Measurements from ENCODE around the gene NOP14. TPM values are rescaled to one million over a fixed set of nuclear protein-coding genes. Genes with fewer than 3 reads are reported as not detected.
"Not testable (repeated sequence)": the region's sequence is repeated elsewhere in the genome, so short reads cannot be mapped to it uniquely, and the experiment has no call there.

Gene NOP14
- 32.5 and 45.2 TPM in 2 replicates for total RNA-seq (2014; rRNA removed; shearing (Covaris generic); ENCODE audit: low replicate concordance)

DNA sequence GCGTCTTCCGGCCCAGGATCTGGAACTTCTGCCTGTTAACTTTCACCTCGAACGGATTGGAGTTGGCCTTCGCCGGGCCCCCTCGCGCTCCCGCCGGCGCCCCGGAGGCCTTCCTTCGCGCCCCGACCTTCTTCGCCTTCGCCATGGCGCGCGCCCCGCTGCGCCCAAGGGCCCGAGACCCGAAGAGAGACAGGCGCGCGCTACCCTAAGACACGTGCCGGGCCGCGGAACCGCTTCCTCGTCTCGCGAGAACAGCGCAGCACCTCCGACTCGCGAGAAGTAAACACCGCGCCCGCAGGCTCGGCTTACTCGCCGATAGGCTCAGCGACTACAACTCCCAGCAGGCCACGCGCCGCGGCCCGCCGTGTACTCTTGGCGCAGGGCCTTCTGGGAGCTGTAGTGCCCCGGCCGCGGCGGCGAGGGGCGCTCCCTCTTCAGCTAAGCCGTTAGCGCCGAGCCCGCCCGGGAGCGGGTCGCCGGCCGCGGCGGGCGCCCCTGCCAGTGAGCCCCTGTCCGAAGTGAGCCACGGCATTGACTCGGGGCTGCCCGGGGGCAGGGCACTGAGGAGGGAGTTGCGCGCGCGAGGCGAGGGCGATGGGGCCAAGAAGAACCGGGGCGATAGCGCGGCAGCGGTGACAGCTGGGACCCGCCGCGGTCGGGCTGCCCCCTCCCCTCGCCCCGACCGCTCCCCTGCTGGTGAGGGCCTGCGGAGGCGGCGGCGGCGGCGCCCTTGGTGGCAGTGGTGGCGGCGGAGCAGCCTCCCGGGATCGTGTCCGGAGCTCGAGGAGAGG lies at the start of gene NOP14, which contains the start of gene GRK4:
TSS of gene NOP14 (minus strand) at position 232 of the 791 bp plus-strand sequence. CDS start at position 145, 87 bp downstream.
TSS of gene GRK4 (plus strand) at position 397 of the 791 bp plus-strand sequence. CDS start 500 bp downstream, outside the sequence.
- no peaks in the 10 kb centered on the region for H3K9me3 ChIP-seq
- peak; percentile 95 for DNase-seq
- no peaks in the 10 kb centered on the region for H3K27me3 ChIP-seq
- H3K36me3 ChIP-seq: peaks cover 10% of the 10 kb centered on the region
- peak within 1 kb of the TSS; percentile 90 for H3K4me3 ChIP-seq

GRCh38 chr4:3011456-3012220 lies 48.4 kb upstream of the NOP14 start:
- DNase-seq: no peak

DNA sequence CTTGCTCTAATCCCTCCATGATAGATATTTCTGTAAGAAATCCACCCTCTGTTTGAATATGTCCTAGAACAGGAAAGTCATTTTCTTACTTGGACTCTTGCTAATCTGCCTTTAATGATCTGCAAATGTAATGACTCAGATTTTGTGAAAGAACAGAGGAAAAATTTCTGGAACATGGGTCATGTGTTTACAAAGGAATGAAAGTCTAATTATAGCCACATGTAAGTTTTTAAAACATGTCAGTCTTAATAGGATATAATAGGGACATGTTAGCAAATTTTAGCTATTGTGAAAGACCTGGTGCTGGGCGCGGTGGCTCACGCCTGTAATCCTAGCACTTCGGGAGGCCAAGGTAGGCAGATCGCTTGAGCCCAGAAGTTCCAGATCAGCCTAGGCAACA lies 47.8 kb upstream of the NOP14 start:
- DNase-seq: no peak
- no peak overlapping the region for H3K4me3 ChIP-seq
- H3K9me3 ChIP-seq: no peaks in the 10 kb centered on the region
- H3K27me3 ChIP-seq: no peaks in the 10 kb centered on the region
- no peaks in the 10 kb centered on the region for H3K36me3 ChIP-seq

More at GRCh38 chr4:3011456-3012220, 48.4 kb upstream of the NOP14 start:
- Histone ChIP-seq H3K36me3 (no peaks in the 10 kb centered on the region), H3K9me3 (no peaks in the 10 kb centered on the region), H3K27me3 (no peaks in the 10 kb centered on the region), H3K4me3 (no peak overlapping the region)

- no peaks in the 10 kb centered on the region for H3K27me3 ChIP-seq
- H3K9me3 ChIP-seq: no peaks in the 10 kb centered on the region
- H3K4me3 ChIP-seq: no peak overlapping the region
- H3K36me3 ChIP-seq: no peaks in the 10 kb centered on the region
- no peak for DNase-seq
Measured at GRCh38 chr4:3010577-3010976, 47.4 kb upstream of the NOP14 start.

- Histone ChIP-seq H3K4me3 (no peak overlapping the region), H3K27me3 (no peaks in the 10 kb centered on the region), H3K36me3 (no peaks in the 10 kb centered on the region), H3K9me3 (no peaks in the 10 kb centered on the region)
- DNase-seq: no peak
Measured at GRCh38 chr4:3009422-3009821, 46.2 kb upstream of the NOP14 start.

DNA sequence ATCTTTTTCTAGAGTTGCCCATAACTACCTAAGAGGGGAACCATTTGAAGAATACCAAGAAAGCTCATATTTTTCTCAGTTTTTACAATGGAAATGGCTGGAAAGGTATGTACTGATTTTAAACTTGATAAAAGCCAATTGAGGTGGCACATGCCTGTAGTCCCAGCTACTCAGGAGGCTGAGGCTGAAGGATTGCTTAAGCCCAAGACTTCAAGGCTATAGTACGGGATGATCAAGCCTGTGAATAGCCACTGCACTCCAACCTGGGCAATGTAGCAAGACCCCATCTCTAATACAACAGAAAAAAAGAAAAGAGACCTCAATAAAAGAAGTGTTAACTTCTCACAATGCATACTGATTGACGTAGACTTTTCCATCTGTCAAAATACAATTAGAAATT lies 44.5 kb upstream of the NOP14 start:
- Histone ChIP-seq H3K36me3 (no peaks in the 10 kb centered on the region), H3K9me3 (no peaks in the 10 kb centered on the region), H3K27me3 (no peaks in the 10 kb centered on the region), H3K4me3 (no peak overlapping the region)
- DNase-seq: no peak

GRCh38 chr4:2996415-2996814 lies 33.2 kb upstream of the NOP14 start:
- DNase-seq: no peak
- Histone ChIP-seq H3K27me3 (no peaks in the 10 kb centered on the region), H3K36me3 (no peaks in the 10 kb centered on the region), H3K4me3 (no peak overlapping the region), H3K9me3 (no peaks in the 10 kb centered on the region)

GRCh38 chr4:2995546-2996265 lies 32.5 kb upstream of the NOP14 start:
- H3K27me3 ChIP-seq: no peaks in the 10 kb centered on the region
- H3K9me3 ChIP-seq: no peaks in the 10 kb centered on the region
- no peak for DNase-seq
- no peaks in the 10 kb centered on the region for H3K36me3 ChIP-seq
- H3K4me3 ChIP-seq: no peak overlapping the region

- no peaks in the 10 kb centered on the region for H3K27me3 ChIP-seq
- H3K4me3 ChIP-seq: no peak overlapping the region
- H3K36me3 ChIP-seq: no peaks in the 10 kb centered on the region
- H3K9me3 ChIP-seq: no peaks in the 10 kb centered on the region
- no peak for DNase-seq
Measured at GRCh38 chr4:2994917-2995316, 31.7 kb upstream of the NOP14 start.

DNA sequence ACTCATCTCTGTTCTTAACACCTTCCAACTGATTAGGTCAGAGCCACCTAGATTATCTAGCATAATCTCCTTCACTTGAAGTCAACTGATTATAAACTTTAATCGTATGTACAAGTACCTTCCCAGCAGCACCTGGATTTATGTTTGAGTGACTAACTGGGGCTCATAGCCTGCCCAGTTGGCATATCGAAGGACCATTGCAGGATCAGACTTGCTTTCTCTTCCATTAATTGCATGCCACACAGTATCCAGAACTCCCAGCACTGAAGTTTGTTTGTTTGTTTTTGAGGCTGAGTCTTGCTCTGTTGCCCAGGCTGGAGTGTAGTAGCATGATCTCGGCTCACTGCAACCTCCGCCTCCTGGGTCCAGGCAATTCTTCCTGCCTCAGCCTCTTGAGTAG lies 28.0 kb upstream of the NOP14 start:
- Histone ChIP-seq H3K36me3 (no peaks in the 10 kb centered on the region), H3K27me3 (no peaks in the 10 kb centered on the region), H3K4me3 (no peak overlapping the region), H3K9me3 (no peaks in the 10 kb centered on the region)
- no peak for DNase-seq

- not testable (repeated sequence) for H3K36me3 ChIP-seq, H3K27me3 ChIP-seq, H3K9me3 ChIP-seq, DNase-seq, H3K4me3 ChIP-seq
Measured at GRCh38 chr4:2983715-2984114, 20.5 kb upstream of the NOP14 start.

GRCh38 chr4:2982012-2982411 lies 18.8 kb upstream of the NOP14 start:
- Histone ChIP-seq H3K27me3 (no peaks in the 10 kb centered on the region), H3K36me3 (no peaks in the 10 kb centered on the region), H3K9me3 (no peaks in the 10 kb centered on the region), H3K4me3 (no peak overlapping the region)
- DNase-seq: no peak

DNA sequence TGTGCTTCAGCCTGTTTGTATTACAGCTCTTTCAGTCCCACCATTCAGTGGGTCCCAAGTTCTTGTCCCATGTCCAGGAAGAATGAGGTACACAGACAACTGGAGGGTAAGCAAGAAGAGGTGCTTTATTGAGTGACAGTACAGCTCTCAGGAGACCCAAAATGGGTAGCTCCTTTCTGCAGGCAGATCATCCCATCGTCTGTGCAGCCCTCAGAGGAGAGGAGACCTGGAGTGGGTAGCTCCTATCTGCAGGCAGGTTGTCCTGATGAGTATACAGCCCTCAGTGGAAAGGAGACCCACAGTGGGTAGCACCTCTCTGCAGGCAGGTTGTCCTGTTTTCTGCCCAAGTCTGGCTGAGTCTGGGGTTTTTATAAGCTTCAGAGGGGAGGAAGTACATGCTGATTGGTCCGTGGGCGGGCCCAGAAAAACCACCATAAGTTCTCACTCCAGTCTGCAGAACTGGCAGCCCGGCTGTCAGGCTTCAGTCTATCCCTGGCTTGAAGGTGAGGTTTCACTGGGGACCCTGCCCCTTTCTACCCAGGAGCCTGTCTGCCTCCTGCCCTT lies 18.1 kb upstream of the NOP14 start:
- no peaks in the 10 kb centered on the region for H3K27me3 ChIP-seq
- no peak overlapping the region for H3K4me3 ChIP-seq
- H3K9me3 ChIP-seq: no peaks in the 10 kb centered on the region
- no peak for DNase-seq
- H3K36me3 ChIP-seq: no peaks in the 10 kb centered on the region

DNA sequence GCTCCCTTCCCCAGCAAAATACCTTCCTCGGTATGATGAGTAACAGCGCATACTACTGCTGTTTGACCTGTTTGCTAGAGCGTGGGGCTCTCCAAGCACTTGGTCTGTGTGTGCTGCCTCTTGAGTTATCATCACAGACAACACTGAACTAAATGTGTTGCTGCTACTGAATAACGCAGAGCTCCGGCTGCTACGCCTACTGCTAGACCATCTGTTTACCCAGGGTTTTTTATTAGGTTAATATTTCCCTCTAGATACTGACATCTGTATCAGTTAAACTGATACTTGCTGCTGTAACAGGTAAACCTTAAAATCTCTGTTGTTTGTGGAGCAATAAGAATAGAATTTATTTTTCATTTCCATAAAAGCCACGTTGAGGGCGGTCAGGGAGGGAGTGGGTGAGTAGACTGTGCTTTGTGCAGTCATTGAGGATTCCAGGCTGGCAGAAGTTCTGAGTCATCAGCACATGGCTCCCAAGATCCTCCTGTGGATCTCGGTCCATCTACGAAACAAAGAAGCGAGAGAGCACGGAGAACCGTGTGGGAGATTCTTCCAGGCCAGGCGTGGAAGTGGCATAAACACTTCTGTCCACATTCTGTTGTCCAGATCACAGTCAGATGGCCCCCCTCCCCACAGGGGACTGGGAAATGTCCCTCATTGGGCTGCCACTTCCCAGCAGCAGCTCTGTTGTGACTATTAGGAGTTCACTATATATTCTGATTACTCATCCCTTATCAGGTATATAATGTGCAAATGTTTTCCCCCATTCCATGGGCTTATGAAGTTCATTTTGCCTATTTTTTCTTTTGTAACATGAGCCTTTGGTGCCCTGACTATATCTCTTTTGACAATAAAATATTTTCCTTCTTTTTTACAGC lies 14.2 kb upstream of the NOP14 start:
- peak; percentile 16 for DNase-seq
- no peak overlapping the region for H3K4me3 ChIP-seq
- H3K9me3 ChIP-seq: no peaks in the 10 kb centered on the region
- no peaks in the 10 kb centered on the region for H3K27me3 ChIP-seq
- no peaks in the 10 kb centered on the region for H3K36me3 ChIP-seq

DNA sequence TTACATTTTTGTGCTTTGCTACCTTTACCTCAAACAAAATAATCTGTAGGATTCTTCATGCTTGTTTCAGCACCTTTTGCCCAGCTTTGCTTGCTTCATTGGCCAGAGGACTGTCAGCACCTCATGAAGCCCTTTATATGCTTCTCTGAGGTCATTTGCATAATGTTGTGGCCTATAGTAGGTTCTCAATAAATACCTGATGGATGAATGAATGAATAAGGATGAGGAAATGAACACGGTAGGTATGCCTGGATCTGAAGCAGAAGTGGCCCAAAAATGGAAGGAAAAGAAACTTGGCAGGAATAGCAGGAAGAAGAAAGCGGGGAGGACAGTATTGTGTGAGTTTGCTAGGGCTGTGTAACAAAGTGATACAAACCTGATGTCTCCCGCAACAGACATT lies 8.1 kb upstream of the NOP14 start:
- Histone ChIP-seq H3K36me3 (no peaks in the 10 kb centered on the region), H3K27me3 (no peaks in the 10 kb centered on the region), H3K4me3 (no peak overlapping the region), H3K9me3 (no peaks in the 10 kb centered on the region)
- no peak for DNase-seq

DNA sequence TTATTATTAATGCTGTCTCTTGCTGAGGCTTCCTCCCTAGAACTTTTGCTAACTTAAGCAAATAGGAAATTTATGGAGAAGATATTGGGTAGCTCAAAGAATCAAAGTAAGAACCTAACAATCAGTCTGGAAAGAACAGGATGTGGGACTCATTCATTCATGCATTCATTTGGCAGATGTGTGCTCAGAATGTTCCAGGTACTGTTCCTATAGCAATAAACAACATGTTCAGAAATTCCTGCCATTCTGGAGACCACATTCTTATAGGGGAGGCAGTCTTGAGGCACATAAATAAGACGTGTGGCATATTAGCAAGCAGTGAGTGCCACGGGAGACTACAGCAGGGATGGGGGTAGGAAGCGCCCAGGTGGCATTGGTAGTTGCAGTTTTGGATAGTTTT lies 5.2 kb upstream of the NOP14 start:
- DNase-seq: no peak

More for the DNA sequence above, 5.2 kb upstream of the NOP14 start:
- no peak overlapping the region for H3K4me3 ChIP-seq
- H3K36me3 ChIP-seq: no peaks in the 10 kb centered on the region
- no peaks in the 10 kb centered on the region for H3K9me3 ChIP-seq
- H3K27me3 ChIP-seq: no peaks in the 10 kb centered on the region
